Right cardiac atrium (tissue), 5 donors: Measurements from ENCODE around the gene CDKN2B. TPM values are rescaled to one million over a fixed set of nuclear protein-coding genes. Genes with fewer than 3 reads are reported as not detected.
A peak's percentile ranks its signal among the peaks of the same experiment; 100 is the strongest.
"Not testable (repeated sequence)": the region's sequence is repeated elsewhere in the genome, so short reads cannot be mapped to it uniquely, and the experiment has no call there.

Experiments
- ATAC-seq, 2 donors: fragments of 200-7000 bp; cut with Tn5 transposase; one replicate each; pipeline versions ENCODE4 v1.8.0 to v1.9.1; 2020; ENCODE audit warnings: moderate library complexity in 2 of 2, mild to moderate bottlenecking in 1 of 2
- DNase-seq, 3 donors: peaks; one replicate each; pipeline ENCODE4 v3.0.0-alpha.2; 2020
- H3K27ac ChIP-seq: one replicate; pipeline ENCODE4 v1.5.1; 2013; ENCODE audit warnings: mild to moderate bottlenecking, low read length, control low read depth, moderate library complexity
- H3K27me3 ChIP-seq: one replicate; pipeline ENCODE4 v1.6.1; 2013; ENCODE audit not compliant: control insufficient read depth, insufficient read depth
- H3K4me1 ChIP-seq: one replicate; pipeline ENCODE4 v1.6.1; 2013; ENCODE audit warnings: low read length; ENCODE audit not compliant: control insufficient read depth, insufficient read depth
- H3K4me3 ChIP-seq: one replicate; pipeline ENCODE4 v1.5.1; 2013; ENCODE audit warnings: low read length, control low read depth
- H3K9me3 ChIP-seq: one replicate; pipeline ENCODE4 v1.6.1; 2013; ENCODE audit warnings: low read length; ENCODE audit not compliant: control insufficient read depth
- WGBS: extraction: QIAGEN DNeasy Blood & Tissue Kit; methylation state at CpG from one replicate; pipeline ENCODE4 v1.1.7; 2013; 5-methylcytosine and 5-hydroxymethylcytosine counted together
- intact Hi-C, 4 donors: fragments of 100-400 bp; cut with DNase I; formaldehyde crosslinking; loops; one replicate each; pipeline versions ENCODE4 v1.11.0 to v1.14.0; 2022 to 2023
- long read RNA-seq, 4 donors: library from polyadenylated mRNA; unstranded; transcript quantifications; one replicate each; pipeline ENCODE4 v2.0.0, GENCODE V29; 2020 to 2021
- polyA plus RNA-seq: library from polyadenylated mRNA; stranded (reverse); fragments of 200-250 nt; gene quantifications from one replicate; pipeline ENCODE4 v1.2.3, GENCODE V29; 2013
- total RNA-seq, 4 donors: library from RNA; stranded (reverse); fragmentation: NEBNext Ultra II Directional; extraction: Animal tissue kit (Norgen Biotek cat#: 25700); gene quantifications; one replicate each; pipeline ENCODE4 v1.2.1, GENCODE V29; 2021
- donor health status: healthy with polysubstance abuse.
- donor health status: DM: no; HTN: yes; CAD: no.
- donor health status: DM: no; HTN: no; CAD: no.
- donor health status: DM: no; HTN: yes; CAD: no; lungs with severe emphysema.
- donor health status: DM: yes; HTN: yes; CAD: no.

The CDKN2B gene
- 1 to 10 TPM in 3 of 4 donors, under 1 TPM in 1; 0.71 to 1.7 (median 1.3) TPM for total RNA-seq
- 1.9 TPM for polyA plus RNA-seq
- long read RNA-seq, donor 1, partial matches to known transcripts = 0 of 1 reads
- long read RNA-seq, donor 1, other reads (novel, unspliced or antisense) = 0 of 1 reads
- long read RNA-seq, donor 2 = 0 reads
- long read RNA-seq, donor 3, transcript CDKN2B-201 (2 exons, 3,911 nt) = major isoform, 5 of 5 reads
- long read RNA-seq, donor 3, partial matches to known transcripts = 0 of 5 reads
- long read RNA-seq, donor 3, other reads (novel, unspliced or antisense) = 0 of 5 reads
- long read RNA-seq, donor 4 = 0 reads

GRCh38 chr9:22008717-22009505 lies at the start of gene CDKN2B:
TSS of gene CDKN2B (minus strand) at chr9:22009305. CDS start at chr9:22008953, 352 bp downstream.
- Histone ChIP-seq H3K4me1 (no peaks in the 10 kb centered on the region), H3K27me3 (no peaks in the 10 kb centered on the region), H3K9me3 (no peaks in the 10 kb centered on the region), H3K4me3 (peak within 1 kb of the TSS; percentile 61), H3K27ac (peak within 1 kb of the TSS; percentile 83)
- intact Hi-C loops = loop anchor here (10.0 kb wide), 2 partner anchors 194 to 204 kb away; partner anchors contain the start of gene MTAP (in 2 of the 4)
- DNase-seq = peak; percentile 98
- under 1% methylated on average over 86 of the region's 86 CpGs for WGBS
- peak; percentile 100 for ATAC-seq

- ATAC-seq, DNase-seq, H3K27me3 ChIP-seq, H3K4me3 ChIP-seq, H3K9me3 ChIP-seq, H3K27ac ChIP-seq, H3K4me1 ChIP-seq, intact Hi-C loops: not testable (repeated sequence)
- 95% methylated on average over 6 of the region's 6 CpGs for WGBS
Observed at GRCh38 chr9:22057972-22058371, 48.9 kb upstream of the CDKN2B start.

- DNase-seq = no peak
- no peaks in the 10 kb centered on the region for H3K4me1 ChIP-seq
- intact Hi-C loops = no loop called here
- no peak overlapping the region for H3K4me3 ChIP-seq
- H3K27me3 ChIP-seq = no peaks in the 10 kb centered on the region
- 75% methylated on average over 3 of the region's 3 CpGs for WGBS
- no peak for ATAC-seq
- H3K9me3 ChIP-seq = no peaks in the 10 kb centered on the region
- H3K27ac ChIP-seq = no peak overlapping the region
Observed at GRCh38 chr9:22056402-22056801, 47.3 kb upstream of the CDKN2B start.

GRCh38 chr9:22055090-22055489 lies 46.0 kb upstream of the CDKN2B start:
- H3K27me3 ChIP-seq = no peaks in the 10 kb centered on the region
- H3K4me1 ChIP-seq = no peaks in the 10 kb centered on the region
- no peak for DNase-seq
- no peaks in the 10 kb centered on the region for H3K9me3 ChIP-seq
- ATAC-seq = no peak
- intact Hi-C loops = no loop called here
- no peak overlapping the region for H3K4me3 ChIP-seq
- no peak overlapping the region for H3K27ac ChIP-seq

- Histone ChIP-seq H3K27me3 (no peaks in the 10 kb centered on the region), H3K4me1 (no peaks in the 10 kb centered on the region), H3K27ac (no peak overlapping the region), H3K9me3 (no peaks in the 10 kb centered on the region), H3K4me3 (no peak overlapping the region)
- DNase-seq = no peak
- 98% methylated on average over 2 of the region's 2 CpGs for WGBS
- intact Hi-C loops = no loop called here
- ATAC-seq = no peak
Observed at GRCh38 chr9:22054529-22054928, 45.4 kb upstream of the CDKN2B start.

GRCh38 chr9:22054076-22054475 lies 45.0 kb upstream of the CDKN2B start:
- H3K4me1 ChIP-seq = no peaks in the 10 kb centered on the region
- no peak overlapping the region for H3K27ac ChIP-seq
- no peaks in the 10 kb centered on the region for H3K9me3 ChIP-seq
- WGBS = 92% methylated on average over 3 of the region's 3 CpGs
- DNase-seq (no peak), ATAC-seq (no peak)
- intact Hi-C loops = no loop called here
- no peaks in the 10 kb centered on the region for H3K27me3 ChIP-seq
- no peak overlapping the region for H3K4me3 ChIP-seq

GRCh38 chr9:22053178-22053577 lies 44.1 kb upstream of the CDKN2B start:
- H3K9me3 ChIP-seq = no peaks in the 10 kb centered on the region
- H3K27ac ChIP-seq = no peak overlapping the region
- intact Hi-C loops = no loop called here
- no peaks in the 10 kb centered on the region for H3K27me3 ChIP-seq
- DNase-seq = no peak
- H3K4me3 ChIP-seq = no peak overlapping the region
- no peak for ATAC-seq
- WGBS = 55% methylated on average over 2 of the region's 2 CpGs
- no peaks in the 10 kb centered on the region for H3K4me1 ChIP-seq

GRCh38 chr9:22052376-22052945 lies 43.4 kb upstream of the CDKN2B start:
- ATAC-seq (no peak), DNase-seq (no peak)
- Histone ChIP-seq H3K27me3 (no peaks in the 10 kb centered on the region), H3K4me1 (no peaks in the 10 kb centered on the region), H3K9me3 (no peaks in the 10 kb centered on the region), H3K27ac (no peak overlapping the region), H3K4me3 (no peak overlapping the region)
- WGBS = 33% methylated on average over 4 of the region's 4 CpGs
- intact Hi-C loops = no loop called here

- Histone ChIP-seq H3K27ac (no peak overlapping the region), H3K4me3 (no peak overlapping the region), H3K27me3 (no peaks in the 10 kb centered on the region), H3K9me3 (no peaks in the 10 kb centered on the region), H3K4me1 (no peaks in the 10 kb centered on the region)
- DNase-seq (no peak), ATAC-seq (no peak)
- WGBS = 63% methylated on average over 4 of the region's 4 CpGs
- intact Hi-C loops = no loop called here
Observed at GRCh38 chr9:22050924-22051323, 41.8 kb upstream of the CDKN2B start.

GRCh38 chr9:22049411-22049810 lies 40.3 kb upstream of the CDKN2B start:
- ATAC-seq (no peak), DNase-seq (no peak)
- no peaks in the 10 kb centered on the region for H3K4me1 ChIP-seq
- 98% methylated on average over 1 of the region's 1 CpG for WGBS
- no peaks in the 10 kb centered on the region for H3K9me3 ChIP-seq
- intact Hi-C loops = no loop called here
- no peaks in the 10 kb centered on the region for H3K27me3 ChIP-seq
- no peak overlapping the region for H3K4me3 ChIP-seq
- no peak overlapping the region for H3K27ac ChIP-seq

GRCh38 chr9:22047596-22047995 lies 38.5 kb upstream of the CDKN2B start:
- ATAC-seq (no peak), DNase-seq (no peak)
- Histone ChIP-seq H3K27ac (no peak overlapping the region), H3K4me3 (no peak overlapping the region), H3K9me3 (no peaks in the 10 kb centered on the region), H3K4me1 (no peaks in the 10 kb centered on the region), H3K27me3 (no peaks in the 10 kb centered on the region)
- WGBS = 86% methylated on average over 2 of the region's 2 CpGs
- intact Hi-C loops = no loop called here
